ENCODE measurements around the gene BCL2A1. TPM values are rescaled to one million over a fixed set of nuclear protein-coding genes. Genes with fewer than 3 reads are reported as not detected.
"Not testable (repeated sequence)": the region's sequence is repeated elsewhere in the genome, so short reads cannot be mapped to it uniquely, and the experiment has no call there.

The BCL2A1 gene
- polyA plus RNA-seq, 5 donors = 0.53 to 1.2 (median 0.74) TPM

DNA sequence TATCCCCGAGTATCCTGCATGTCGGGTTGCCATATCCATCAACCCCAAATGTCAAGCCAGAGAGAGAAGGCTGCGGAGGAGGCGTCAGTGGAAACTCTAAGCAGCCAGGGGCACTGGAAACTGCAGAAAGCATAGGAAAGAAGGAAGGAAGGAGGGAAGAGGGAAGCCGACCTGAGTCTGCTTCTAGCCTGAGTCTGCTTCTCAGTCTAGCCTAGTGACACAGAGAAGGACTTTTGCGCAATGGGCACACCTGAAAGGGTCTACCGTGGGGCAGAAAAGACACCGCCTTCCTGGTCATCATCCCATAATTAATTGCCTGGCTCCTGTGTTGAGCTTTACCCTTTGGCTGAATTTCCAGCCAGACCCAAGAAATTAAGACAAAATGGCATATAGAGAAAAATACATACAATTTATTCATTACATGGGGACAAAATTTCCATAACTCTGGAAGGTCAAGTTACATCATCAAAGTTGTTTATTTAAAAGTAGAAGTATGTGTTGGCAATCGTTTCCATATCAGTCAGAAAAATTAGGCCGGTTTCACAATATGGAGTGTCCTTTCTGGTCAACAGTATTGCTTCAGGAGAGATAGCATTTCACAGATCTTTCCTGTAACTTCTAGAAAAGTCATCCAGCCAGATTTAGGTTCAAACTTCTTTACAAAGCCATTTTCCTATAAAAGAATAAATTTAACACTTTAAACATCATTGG is 10.3 kb downstream of the BCL2A1 start:
- no peak for DNase-seq

DNA sequence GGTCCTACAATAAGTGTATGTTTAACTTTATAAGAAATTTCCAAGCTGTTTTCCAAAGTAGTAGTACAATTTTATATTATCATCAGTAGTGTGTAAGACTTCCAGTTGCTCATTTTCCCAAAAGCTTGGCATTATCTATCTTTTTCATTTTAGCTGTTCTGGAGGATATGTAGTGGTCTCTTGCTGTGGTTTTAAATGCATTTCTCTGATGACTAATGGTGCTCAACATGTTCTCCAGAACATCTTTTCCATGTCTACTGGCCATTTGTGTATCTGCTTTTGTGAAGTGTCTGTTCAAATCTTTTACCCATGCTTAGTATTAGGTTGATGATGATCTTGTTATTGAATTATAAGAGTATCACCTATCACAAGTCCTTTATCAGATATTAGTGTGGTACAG is 13.3 kb downstream of the BCL2A1 start:
- no peak for DNase-seq

DNA sequence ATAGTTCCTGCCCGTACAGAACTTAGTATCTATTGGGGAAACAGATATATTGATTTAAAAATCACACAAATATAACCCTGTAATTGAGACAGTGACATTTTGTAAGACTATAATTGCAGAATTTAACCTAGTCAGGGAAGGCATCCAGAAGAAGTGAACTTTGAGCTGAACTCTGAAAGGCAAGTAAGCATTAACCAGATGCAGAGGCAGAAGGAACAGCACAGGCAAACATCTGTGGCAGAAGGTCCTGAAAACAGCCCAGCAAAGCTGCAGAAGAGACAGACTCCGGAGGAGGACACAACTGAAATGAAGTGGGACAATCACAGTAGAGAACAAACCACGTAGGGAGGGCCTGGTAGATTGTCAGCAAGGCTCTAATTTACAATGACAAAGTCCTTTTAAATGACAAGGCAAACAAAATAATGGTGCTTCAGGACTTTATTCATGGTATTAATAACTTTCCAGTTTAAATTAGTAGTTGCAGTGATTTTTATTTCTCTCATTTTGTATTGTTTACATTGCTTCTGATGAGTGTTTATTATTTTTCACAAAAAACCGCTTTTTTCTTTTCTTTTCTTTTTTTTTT is 14.5 kb downstream of the BCL2A1 start:
- no peak for DNase-seq

DNA sequence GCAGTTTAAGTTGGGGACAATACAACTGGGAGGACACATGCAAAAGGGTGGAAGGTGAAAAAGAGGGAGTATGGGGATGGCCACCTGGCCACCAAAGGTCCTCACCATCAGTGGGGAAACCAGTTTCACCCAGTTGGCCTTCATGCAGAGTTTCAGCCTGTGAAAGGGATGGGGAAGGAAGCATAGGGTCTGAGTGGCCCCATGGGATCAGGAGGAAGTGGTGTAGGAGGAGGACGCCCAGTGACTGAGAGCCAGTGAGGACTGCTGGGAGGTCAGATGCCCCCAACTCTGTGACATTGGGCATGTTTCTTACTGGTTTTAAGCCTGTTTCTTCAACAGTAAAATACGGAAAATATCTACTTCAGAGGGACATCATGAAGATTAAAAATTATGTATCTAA is 16.3 kb downstream of the BCL2A1 start:
- no peak for DNase-seq

DNA sequence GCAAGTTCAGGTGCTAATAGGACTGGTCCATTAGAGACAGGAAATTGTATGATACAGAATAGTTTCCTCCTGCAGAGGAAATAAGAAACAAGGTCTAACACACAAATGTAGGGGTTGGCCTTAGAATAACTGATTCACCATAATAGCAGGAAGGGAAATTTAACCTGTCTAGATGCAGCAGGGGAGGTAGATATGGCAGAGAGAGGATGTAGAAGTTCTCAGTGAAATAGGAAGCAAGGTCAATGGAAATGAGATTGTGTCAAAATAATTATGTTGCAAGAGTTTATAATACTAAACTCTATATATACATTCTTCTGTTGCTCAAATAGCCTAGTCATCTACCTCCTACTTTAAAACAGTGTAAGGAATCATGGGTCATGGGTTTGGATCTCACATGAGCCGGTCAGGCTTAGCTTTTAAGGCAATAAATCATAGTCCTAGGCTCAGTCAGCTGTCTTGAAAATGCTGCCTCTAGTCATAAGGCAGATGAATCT is 17.0 kb downstream of the BCL2A1 start:
- DNase-seq = no peak

DNA sequence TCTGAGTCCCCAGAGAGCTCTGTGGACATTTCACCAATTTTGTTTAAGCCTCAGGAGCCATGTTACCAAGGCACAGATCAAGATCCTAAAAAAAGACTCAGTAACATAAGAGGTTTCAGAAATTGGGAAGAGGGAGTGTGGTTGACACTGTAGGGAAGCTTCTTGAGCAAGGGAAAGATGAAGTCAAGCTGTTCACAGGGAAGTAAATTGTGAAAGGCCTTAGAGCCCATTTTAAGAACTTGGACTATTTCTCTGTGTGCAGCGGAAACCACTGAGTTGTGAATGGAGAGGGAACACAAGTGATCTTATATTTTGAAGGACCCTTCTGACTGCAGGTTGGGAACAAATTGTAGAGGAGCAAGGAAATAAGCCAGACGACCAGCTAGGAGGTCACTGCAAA is 18.7 kb downstream of the BCL2A1 start:
- DNase-seq = peak in 1 of 2 donors; percentile 28

DNA sequence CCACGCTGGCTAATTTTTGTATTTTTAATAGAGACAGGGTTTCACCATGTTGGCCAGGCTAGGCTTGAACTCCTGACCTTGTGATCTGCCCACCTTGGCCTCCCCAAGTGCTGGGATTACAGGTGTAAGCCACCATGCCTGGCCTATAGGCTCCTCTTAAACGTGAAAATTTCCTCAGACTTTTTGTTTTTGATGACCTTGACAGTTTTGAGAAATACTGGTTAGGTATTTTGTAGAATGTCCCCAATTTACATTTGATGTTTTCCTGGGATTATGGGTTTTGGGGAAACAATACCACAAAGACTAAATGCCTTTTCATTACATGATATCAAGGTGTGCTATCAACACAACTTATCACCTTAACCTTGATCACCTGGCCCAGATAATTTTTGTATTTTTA is 20.7 kb downstream of the BCL2A1 start:
- DNase-seq = no peak

DNA sequence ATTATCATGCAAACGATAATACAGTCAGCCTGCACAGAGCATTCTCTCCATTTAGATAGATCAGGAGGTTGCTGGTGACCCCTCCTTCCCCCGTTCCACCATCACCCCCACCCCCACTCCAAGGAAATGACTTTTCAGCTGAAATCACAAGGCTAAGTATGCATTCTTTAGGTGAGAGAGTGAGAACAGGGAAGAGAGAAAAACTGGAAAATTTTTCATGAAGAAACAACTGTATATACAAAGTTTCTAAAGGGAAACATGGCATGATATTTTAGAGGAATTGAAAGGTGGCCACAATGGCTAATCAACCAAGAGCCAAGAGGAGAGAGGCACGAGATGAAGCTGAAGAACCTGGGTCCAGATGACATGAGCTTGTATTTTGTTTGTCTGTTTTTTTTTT is 22.2 kb downstream of the BCL2A1 start:
- DNase-seq = no peak

DNA sequence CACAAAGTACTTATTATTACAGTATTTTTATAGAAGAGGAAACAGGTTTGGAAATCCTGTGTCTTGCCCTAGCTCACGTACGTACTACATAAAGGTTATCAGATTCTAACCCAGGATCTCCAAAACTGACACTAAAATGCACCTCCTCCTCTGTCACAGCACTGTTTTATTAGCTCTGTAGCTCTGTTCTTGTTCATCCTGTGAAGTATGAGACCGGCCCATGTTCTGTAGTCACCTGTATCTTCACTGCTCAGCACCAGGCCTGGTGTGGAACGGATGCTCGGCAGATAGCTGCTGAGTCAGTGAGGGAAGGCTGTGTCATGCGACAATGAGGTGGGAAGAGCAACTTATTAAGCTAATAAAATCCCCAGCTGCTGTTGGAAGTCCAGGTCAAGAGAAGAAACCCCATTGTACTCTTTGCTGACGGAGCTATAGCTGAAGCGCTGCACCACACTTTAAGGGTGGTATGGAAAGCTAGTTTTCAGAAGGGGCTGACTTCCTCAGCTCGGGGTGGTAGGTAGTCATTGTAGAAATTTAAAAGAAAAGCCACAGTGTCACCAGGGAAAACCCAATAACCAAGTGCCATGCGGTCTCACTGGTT is 22.8 kb downstream of the BCL2A1 start:
- no peak for DNase-seq

DNA sequence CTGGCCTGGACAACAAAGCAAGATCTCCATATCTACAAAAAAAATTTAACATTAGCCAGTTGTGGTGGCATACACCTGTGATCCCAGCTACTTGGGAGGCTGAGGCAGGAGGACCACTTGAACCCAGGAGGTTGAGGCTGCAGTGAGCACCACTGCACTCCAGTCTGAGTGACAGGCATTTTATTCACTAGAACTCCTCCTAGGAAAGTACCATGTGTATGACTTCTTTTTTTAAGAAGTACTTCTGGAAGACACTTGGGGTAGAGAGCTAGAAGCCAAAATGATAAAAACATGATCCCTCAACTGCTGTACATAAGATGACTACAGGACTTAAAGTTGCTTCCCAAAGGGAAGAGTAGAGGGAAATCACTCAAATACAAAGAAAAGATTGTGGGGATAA is 24.0 kb downstream of the BCL2A1 start:
- DNase-seq = no peak

DNA sequence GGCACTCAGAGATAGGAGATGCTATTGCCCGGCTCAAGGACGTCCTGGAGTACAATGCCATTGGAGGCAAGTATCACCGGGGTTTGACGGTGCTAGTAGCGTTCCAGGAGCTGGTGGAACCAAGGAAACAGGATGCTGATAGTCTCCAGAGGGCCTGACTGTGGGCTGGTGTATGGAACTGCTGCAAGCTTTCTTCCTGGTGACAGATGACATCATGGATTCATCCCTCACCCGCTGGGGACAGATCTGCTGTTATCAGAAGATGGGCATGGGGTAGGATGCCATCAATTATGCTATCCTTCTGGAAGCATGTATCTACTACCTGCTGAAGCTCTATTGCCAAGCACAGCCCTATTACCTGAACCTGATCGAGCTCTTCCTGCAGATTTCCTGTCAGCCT is 26.4 kb downstream of the BCL2A1 start:
- no peak for DNase-seq

DNA sequence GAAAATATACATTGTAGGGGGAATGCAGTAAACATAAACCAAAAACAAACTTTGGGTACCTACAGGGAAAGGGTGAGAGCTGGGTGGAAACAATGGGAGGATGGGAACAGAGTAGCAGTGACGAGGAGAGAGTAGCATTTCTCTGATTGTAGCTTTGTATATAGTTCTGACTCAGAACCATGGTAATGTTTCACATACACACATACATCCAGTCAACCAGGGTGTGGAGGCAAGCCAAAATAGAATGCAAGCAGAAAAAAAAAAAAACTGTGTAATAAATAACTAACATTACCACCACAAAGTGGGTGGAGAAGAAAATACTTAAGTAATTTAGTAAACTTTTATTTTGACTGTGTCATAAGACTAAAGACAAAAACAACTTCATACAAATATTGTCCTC is 27.2 kb downstream of the BCL2A1 start:
- DNase-seq = no peak

DNA sequence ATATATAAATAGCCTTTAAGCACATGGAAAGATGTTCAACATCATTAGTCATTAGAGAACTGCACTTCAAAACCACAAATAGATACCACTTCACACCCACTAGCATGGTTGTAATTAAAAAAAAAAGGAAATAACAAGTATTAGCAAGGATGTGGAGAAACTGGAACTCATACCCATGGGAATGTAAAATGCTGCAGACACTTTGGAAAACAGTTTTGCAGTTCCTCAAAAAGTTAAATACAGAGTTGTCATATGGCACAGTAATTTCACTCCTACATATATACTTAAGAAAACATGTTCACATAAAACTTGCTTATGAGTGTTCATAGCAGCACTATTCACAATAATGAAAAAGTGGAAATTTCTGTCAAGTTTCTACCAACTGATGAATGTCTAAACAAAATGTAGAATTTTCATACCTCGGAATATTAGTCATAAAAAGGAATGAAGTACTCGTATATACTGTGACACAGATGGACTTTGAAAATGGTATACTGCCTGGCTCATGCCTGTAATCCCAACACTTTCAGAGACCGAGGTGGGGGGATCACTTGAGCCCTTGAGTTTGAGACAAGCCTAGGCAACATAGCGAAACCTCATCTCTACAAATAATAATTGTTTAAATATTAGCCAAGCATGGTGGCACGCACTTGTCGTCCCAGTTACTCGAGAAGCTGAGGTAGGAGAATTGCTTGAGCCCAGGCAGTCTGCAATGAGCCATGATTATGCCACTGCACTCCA is 28.1 kb downstream of the BCL2A1 start:
- DNase-seq = no peak

DNA sequence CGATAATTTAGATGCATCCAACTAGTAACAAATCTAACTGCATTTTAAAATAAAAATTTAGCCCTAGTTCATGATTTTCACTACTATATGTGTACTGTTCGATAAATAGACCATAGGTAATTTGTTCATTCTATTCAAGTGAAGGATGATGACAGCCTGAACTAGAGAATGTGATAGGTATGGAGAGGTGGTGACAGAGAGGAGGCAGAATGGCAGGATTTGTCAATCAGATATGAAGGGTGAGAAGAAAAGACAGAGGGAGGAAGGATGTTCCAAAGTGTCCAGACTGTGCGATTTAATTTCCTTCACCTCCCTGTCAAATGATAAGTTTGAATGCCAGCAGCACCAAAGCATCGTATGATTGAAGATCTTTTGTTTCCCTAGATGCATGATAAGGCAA is 31.6 kb downstream of the BCL2A1 start:
- no peak for DNase-seq

DNA sequence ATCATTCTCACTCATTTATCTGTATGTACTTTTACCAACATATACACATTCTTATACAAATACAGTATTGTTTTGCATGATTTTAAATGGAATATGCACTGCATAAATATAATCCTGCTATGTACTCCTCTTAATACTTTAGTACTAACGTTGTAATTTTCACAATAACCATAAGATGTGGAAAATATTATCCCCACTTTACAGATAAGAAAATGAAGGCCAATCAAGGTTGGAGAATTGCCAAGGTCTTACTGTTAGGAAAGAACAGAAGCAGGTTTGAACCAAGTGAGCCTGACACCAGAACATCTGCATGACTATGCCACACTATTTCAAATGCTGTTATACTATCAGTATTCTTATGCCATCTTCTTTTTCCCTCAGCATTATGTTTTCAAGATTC is 32.9 kb downstream of the BCL2A1 start:
- no peak for DNase-seq

DNA sequence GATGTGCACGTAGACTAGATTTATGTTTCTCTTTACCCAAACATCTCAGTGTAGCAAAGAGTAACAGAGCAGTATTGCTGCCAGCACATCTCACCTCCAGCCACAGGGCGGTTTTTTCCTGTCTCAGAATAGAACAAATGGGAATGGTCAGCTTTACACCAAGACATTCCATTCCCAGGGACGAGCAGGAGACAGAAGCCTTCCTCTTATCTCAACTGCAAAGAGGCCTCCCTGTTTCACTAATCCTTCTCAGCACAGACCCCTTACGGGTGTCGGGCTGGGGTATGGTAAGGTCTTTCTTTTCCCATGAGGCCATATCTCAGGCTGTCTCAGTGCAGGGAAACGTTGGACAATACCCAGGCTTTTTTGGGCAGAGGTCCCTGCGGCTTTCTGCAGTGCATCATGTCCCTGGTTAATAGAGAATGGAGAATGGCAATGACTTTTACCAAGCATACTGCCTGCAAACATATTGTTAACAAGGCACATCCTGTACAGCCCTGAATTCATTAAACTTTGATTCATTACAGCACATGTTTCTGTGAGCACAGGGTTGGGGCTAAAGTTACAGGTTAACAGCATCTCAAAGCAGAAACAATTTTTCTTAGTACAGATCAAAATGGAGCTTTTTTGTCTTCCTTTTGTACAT is 35.3 kb downstream of the BCL2A1 start:
- not testable (repeated sequence) for DNase-seq

DNA sequence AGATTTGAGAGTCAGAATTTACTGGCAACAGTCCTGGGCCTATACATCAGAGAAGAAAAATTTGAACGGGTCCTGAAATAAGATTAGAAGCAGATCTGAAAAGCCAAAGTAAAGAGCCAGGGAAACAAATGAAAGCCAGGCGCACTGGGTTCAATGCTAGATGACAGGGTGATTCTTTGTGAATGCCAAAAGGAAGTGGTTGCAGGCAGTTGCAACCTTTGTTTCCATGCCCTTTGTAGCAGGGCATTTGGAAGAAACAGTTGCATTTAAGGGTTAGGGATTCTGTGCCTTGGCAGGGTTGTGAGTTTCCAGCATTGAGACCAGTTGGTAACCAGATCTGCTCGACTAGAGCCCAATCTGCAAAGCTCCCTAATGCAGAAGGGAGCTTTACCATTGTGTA is 37.8 kb downstream of the BCL2A1 start:
- DNase-seq = no peak

DNA sequence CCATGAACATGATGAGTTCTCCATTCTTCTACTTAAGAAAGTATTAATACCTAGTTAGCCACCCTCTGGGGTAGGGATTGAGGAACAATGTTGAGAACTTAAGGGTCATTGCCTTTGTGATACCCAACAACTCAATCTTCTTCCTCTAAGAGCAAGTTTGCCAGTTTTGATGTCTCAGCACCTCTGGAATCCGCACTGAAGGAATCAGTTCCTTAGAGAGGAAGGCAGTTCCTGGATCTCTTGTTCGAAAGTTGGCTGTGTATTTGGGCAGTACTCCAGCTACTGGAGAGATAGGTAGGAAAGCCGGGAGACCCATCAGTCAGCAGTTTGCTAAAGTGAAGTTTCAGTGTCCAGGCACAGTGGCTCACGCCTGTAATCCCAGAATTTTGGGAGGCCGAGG is 38.5 kb downstream of the BCL2A1 start:
- DNase-seq = no peak

DNA sequence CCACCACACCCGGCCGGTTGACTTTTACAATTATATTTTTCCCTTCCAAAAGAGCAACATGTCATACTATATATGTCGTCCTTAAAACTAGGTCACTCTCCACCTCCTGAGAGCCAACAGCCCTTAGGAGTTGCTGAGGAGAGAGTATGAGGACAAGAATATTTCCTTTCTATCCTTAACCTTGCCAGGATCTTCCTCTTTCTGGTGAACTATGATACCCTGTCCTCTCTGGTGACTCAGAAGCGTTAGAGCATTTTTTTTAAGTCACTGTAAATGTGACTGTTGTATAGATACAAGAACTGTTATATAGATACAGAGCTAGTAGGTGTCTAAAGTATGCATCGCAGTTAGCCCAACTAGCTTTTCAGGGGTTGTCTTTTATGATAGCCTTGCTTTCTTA is 40.5 kb downstream of the BCL2A1 start:
- no peak for DNase-seq

DNA sequence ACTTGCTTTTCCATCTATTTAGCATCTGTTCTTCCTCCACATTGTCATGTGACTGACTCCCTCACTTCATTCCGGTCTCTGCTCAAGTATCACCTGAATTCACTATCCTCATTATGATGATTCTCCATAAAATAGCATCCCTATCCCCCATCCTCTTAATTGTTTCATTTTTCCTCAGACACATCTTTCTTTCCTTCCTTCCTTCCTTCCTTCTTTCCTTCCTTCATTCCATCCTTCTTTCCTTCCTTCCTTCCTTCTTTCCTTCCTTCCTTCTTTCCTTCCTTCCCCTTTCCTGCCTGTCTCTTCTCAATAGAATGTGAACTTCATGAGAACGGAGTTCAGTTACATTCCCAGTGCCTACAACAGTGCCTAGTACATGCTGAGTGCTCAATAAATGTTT is 41.6 kb downstream of the BCL2A1 start:
- no peak for DNase-seq

DNA sequence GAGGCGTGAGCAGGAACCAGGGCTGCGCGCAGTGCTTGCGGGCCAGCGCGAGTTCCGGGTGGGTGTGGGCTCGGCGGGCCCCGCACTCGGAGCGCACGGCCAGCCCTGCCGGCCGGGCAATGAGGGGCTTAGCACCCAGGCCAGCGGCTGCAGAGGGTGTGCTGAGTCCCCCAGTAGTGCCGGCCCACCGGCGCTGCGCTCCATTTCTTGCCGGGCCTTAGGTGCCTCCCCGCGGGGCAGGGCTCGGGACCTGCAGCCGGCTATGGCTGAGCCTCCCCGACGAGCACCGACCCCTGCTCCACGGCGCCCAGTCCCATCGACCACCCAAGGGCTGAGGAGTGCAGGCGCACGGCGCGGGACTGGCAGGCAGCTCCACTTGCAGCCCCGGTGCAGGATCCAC is 44.9 kb downstream of the BCL2A1 start:
- DNase-seq = not testable (repeated sequence)

DNA sequence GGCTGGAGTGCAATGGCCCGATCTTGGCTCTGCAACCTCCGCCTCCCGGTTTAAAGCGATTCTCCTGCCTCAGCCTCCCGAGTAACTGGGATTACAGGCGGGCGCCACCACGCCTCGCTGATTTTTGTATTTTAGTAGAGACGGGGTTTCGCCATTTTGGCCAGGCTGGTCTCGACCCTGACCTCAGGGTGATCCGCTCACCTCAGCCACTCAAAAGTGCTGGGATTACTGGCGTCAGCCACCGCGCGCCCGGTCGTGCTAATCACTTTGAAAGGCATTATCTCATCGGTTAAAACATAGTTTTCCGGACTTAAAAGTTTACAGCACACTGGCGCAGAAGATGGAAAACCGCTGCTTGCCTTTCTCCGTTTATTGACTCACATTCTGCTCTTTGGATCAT is 46.6 kb downstream of the BCL2A1 start:
- DNase-seq = no peak

Measured in right lung (tissue), 5 donors.